Mucosa of descending colon (tissue), 3 donors: ENCODE measurements around the gene SHOC1. TPM values are rescaled to one million over a fixed set of nuclear protein-coding genes. Genes with fewer than 3 reads are reported as not detected.

ENCODE experiments used
- ATAC-seq: fragments of 200-7000 bp; cut with Tn5 transposase; one replicate; pipeline ENCODE4 v1.9.1; 2020; ENCODE audit warnings: mild to moderate bottlenecking, moderate library complexity
- DNase-seq, 3 donors: peaks; one replicate each; pipeline ENCODE4 v3.0.0-alpha.2; 2020
- H3K36me3 ChIP-seq: fragments of 200-600 bp; one replicate; pipeline ENCODE4 v1.8.0; 2021; ENCODE audit warnings: low read depth, mild to moderate bottlenecking
- H3K4me1 ChIP-seq: fragments of 200-600 bp; one replicate; pipeline ENCODE4 v1.8.0; 2021; ENCODE audit warnings: low read depth, mild to moderate bottlenecking
- H3K4me3 ChIP-seq: fragments of 200-600 bp; one replicate; pipeline ENCODE4 v1.8.0; 2021; ENCODE audit warnings: mild to moderate bottlenecking
- H3K9me3 ChIP-seq: fragments of 200-600 bp; one replicate; pipeline ENCODE4 v1.8.0; 2021; ENCODE audit warnings: mild to moderate bottlenecking
- CTCF ChIP-seq: fragments of 200-600 bp; IDR thresholded peaks from one replicate; pipeline ENCODE4 v1.8.0; 2022; ENCODE audit warnings: antibody characterized with exemption, mild to moderate bottlenecking
- intact Hi-C, 2 donors: fragments of 100-400 bp; cut with DNase I in 1 of 2; cut with micrococcal nuclease in 1 of 2; formaldehyde crosslinking; loops; one replicate each; pipeline versions ENCODE4 v1.11.0 to v1.11.1; 2022; cut with DNase I, micrococcal nuclease
- total RNA-seq, 3 donors: library from RNA; stranded (reverse); fragmentation: NEBNext Ultra II Directional in 2 of 3; extraction: Animal tissue kit (Norgen Biotek cat#: 25700) in 2 of 3; gene quantifications; one replicate each; pipeline versions ENCODE4 v1.2.1 to v1.2.4, GENCODE V29; 2021 to 2023
- donor health status: DM: no; HTN: no; CAD: no; lungs with moderate emphysema.
- donor health status: DM: no; HTN: no; CAD: no.
- donor health status: DM: no; HTN: yes; CAD: no.

SHOC1 gene
- total RNA-seq, 3 donors from 2014 or later, result not detected

- no peak for TF ChIP-seq CTCF
- no peaks in the 10 kb centered on the region for H3K9me3 ChIP-seq
- H3K36me3 ChIP-seq, result no peaks in the 10 kb centered on the region
- ATAC-seq (no peak), DNase-seq (no peak)
- intact Hi-C loops, result no loop called here
- no peak overlapping the region for H3K4me3 ChIP-seq
- no peaks in the 10 kb centered on the region for H3K4me1 ChIP-seq
Observed at GRCh38 chr9:111831371-111832108, 36.8 kb upstream of the SHOC1 start.

- Histone ChIP-seq H3K9me3 (no peaks in the 10 kb centered on the region), H3K4me3 (no peak overlapping the region), H3K4me1 (no peaks in the 10 kb centered on the region), H3K36me3 (no peaks in the 10 kb centered on the region)
- DNase-seq (peak in 1 of 3 donors; percentile 28), ATAC-seq (no peak)
- TF ChIP-seq CTCF, result no peak
- intact Hi-C loops, result no loop called here
Observed at GRCh38 chr9:111828193-111828592, 33.5 kb upstream of the SHOC1 start.

DNA sequence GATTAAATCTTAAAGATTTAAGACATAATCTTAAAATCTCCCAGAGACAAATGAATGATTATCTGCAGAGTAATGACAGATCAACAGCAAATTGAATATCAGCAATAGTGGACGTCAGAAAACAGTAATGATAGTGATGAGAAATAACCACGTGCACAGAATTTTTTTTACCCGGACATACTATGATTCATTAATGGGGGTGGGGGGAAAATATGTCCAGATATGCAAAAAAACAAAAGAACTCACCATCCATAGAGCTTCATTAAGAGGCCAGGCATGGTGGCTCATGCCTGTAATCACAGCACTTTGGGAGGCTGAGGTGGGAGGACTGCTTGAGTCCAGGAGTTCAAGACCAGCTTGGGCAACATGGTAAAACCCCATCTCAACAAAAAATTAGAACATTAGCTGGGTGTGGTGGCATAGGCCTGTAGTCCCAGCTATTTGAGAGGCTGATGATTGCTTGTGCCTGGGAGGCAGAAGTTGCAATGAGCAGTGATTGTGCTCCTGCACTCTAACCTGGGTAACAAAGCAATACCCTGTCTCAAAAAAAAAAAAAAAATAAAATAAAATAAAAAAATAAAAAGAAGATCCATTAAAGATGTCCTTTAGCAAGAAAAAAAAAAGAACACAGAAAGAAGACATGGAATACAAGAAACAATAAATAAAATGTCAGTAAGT is 30.9 kb upstream of the SHOC1 start:
- no peaks in the 10 kb centered on the region for H3K4me1 ChIP-seq
- no peak for TF ChIP-seq CTCF
- no peaks in the 10 kb centered on the region for H3K9me3 ChIP-seq
- DNase-seq (no peak), ATAC-seq (no peak)
- no peaks in the 10 kb centered on the region for H3K36me3 ChIP-seq
- H3K4me3 ChIP-seq, result no peak overlapping the region
- intact Hi-C loops, result no loop called here

- intact Hi-C loops, result no loop called here
Observed at GRCh38 chr9:111821006-111821528, 26.3 kb upstream of the SHOC1 start.

GRCh38 chr9:111819360-111819759 is 24.6 kb upstream of the SHOC1 start:
- no peak for TF ChIP-seq CTCF
- no peaks in the 10 kb centered on the region for H3K9me3 ChIP-seq
- peaks cover 3% of the 10 kb centered on the region for H3K4me1 ChIP-seq
- ATAC-seq (no peak), DNase-seq (no peak)
- no peak overlapping the region for H3K4me3 ChIP-seq
- H3K36me3 ChIP-seq, result no peaks in the 10 kb centered on the region
- intact Hi-C loops, result no loop called here

More at GRCh38 chr9:111821006-111821528, 26.3 kb upstream of the SHOC1 start:
- ATAC-seq (no peak), DNase-seq (no peak)
- TF ChIP-seq CTCF, result no peak
- Histone ChIP-seq H3K36me3 (no peaks in the 10 kb centered on the region), H3K4me3 (no peak overlapping the region), H3K9me3 (no peaks in the 10 kb centered on the region), H3K4me1 (peaks cover 3% of the 10 kb centered on the region)
